Upper lobe of left lung (tissue), 6 donors: ENCODE results near the gene FBXO41. TPM values are rescaled to one million over a fixed set of nuclear protein-coding genes. Genes with fewer than 3 reads are reported as not detected.

Source experiments
- ATAC-seq, 2 donors: fragments of 200-7000 bp; cut with Tn5 transposase; one replicate each; pipeline ENCODE4 v1.9.1; 2022; ENCODE audit warnings: mild to moderate bottlenecking in 2 of 2, moderate library complexity in 2 of 2; ENCODE audit not compliant: low FRiP score in 2 of 2
- DNase-seq, 2 donors: peaks; one replicate each; pipeline ENCODE4 v3.0.0-alpha.2; 2019 to 2020
- H3K27ac ChIP-seq, 4 donors: fragments of 200-600 bp; sonication (generic); one replicate each; pipeline ENCODE4 v1.5.1; 2016 to 2019
- H3K27me3 ChIP-seq, 4 donors: fragments of 200-600 bp; sonication (generic); one replicate each; pipeline ENCODE4 v1.5.1; 2017 to 2019
- H3K36me3 ChIP-seq, 4 donors: fragments of 200-600 bp; sonication (generic); one replicate each; pipeline ENCODE4 v1.5.1; 2016 to 2019
- H3K4me1 ChIP-seq, 4 donors: fragments of 200-600 bp; sonication (generic); one replicate each; pipeline ENCODE4 v1.5.1; 2018 to 2019
- H3K4me3 ChIP-seq, 4 donors: fragments of 200-600 bp; sonication (generic); one replicate each; pipeline ENCODE4 v1.5.1; 2017 to 2019; ENCODE audit warnings: mild to moderate bottlenecking in 2 of 4, moderate library complexity in 1 of 4
- H3K9me3 ChIP-seq, 4 donors: fragments of 200-600 bp; sonication (generic); one replicate each; pipeline ENCODE4 v1.5.1; 2018 to 2019
- CTCF ChIP-seq, 6 experiments: fragments of 450-650 bp in 4 of 6; fragments of 200-600 bp in 2 of 6; sonication (generic) in 2 of 6; IDR thresholded peaks; one replicate each; pipeline ENCODE4 v1.5.1; 2016 to 2019; ENCODE audit warnings: antibody characterized with exemption in 6 of 6
- EP300 ChIP-seq, 4 donors: sonication (generic); formaldehyde crosslinking; IDR thresholded peaks; one replicate each; pipeline ENCODE4 v1.5.1; 2017; ENCODE audit warnings: antibody characterized with exemption in 4 of 4, control low read depth in 2 of 4
- POLR2A ChIP-seq, 4 donors: fragments of 450-650 bp; IDR thresholded peaks; one replicate each; pipeline ENCODE4 v1.5.1; 2016 to 2017; ENCODE audit warnings: antibody characterized with exemption in 4 of 4, mild to moderate bottlenecking in 2 of 4
- POLR2AphosphoS5 ChIP-seq, 2 donors: sonication (generic); formaldehyde crosslinking; IDR thresholded peaks; one replicate each; pipeline ENCODE4 v1.5.1; 2017; ENCODE audit warnings: antibody characterized with exemption in 2 of 2
- WGBS, 2 donors: methylation state at CpG; one replicate each; pipeline ENCODE4 v1.1.5; 2017 to 2018; 5-methylcytosine and 5-hydroxymethylcytosine counted together
- total RNA-seq, 6 donors: library from RNA; depleted of rRNA in 4 of 6; stranded (reverse); fragments of >200 nt in 4 of 6; gene quantifications; one replicate each; pipeline versions ENCODE4 v1.1.0 to v1.2.1, GENCODE V29; 2016 to 2021
- donor health status: DM: no; HTN: no; CAD: no; lungs with moderate emphysema.
- donor health status: DM: no; HTN: yes; CAD: no; lungs with severe emphysema.

The FBXO41 gene
- total RNA-seq, 6 donors from 2014 or later: 1.5 to 9.4 (median 3.9) TPM

GRCh38 chr2:73254343-73255006, 29.8 kb downstream of the FBXO41 start:
- ATAC-seq (no peak), DNase-seq (no peak)
- H3K36me3 ChIP-seq: peaks cover 32 to 60% (median 51%) of the 10 kb centered on the region in 4 donors
- H3K9me3 ChIP-seq: no peaks in the 10 kb centered on the region
- TF ChIP-seq POLR2A (IDR thresholded peaks at IDR 0.05): no peak
- no peak for TF ChIP-seq EP300 (IDR thresholded peaks at IDR 0.05)
- TF ChIP-seq CTCF (IDR thresholded peaks at IDR 0.05): no peak
- no peak for TF ChIP-seq POLR2AphosphoS5 (IDR thresholded peaks at IDR 0.05)
- no peaks in the 10 kb centered on the region for H3K4me1 ChIP-seq
- WGBS, 2 donors: 94 to 95% methylated on average over 7 of the region's 7 CpGs
- H3K27ac ChIP-seq: no peak overlapping the region
- H3K4me3 ChIP-seq: no peak overlapping the region
- H3K27me3 ChIP-seq: no peaks in the 10 kb centered on the region

GRCh38 chr2:73253901-73254300, 30.4 kb downstream of the FBXO41 start:
- no peak for ATAC-seq
- WGBS, 2 donors: 88% methylated on average over 2 to 3 of the region's 3 CpGs

GRCh38 chr2:73253400-73253799, 30.9 kb downstream of the FBXO41 start:
- WGBS, 2 donors: 66 to 75% methylated on average over 2 of the region's 2 CpGs
- peaks cover 42 to 71% (median 62%) of the 10 kb centered on the region in 4 donors for H3K36me3 ChIP-seq
- DNase-seq: no peak
- H3K4me1 ChIP-seq: no peaks in the 10 kb centered on the region
- no peak overlapping the region for H3K4me3 ChIP-seq
- no peak for ATAC-seq
- H3K27ac ChIP-seq: no peak overlapping the region
- TF ChIP-seq CTCF (IDR thresholded peaks at IDR 0.05): no peak
- H3K27me3 ChIP-seq: no peaks in the 10 kb centered on the region
- H3K9me3 ChIP-seq: no peaks in the 10 kb centered on the region

More at GRCh38 chr2:73253901-73254300, 30.4 kb downstream of the FBXO41 start:
- no peaks in the 10 kb centered on the region for H3K4me1 ChIP-seq
- H3K4me3 ChIP-seq: no peak overlapping the region
- no peaks in the 10 kb centered on the region for H3K27me3 ChIP-seq
- TF ChIP-seq POLR2AphosphoS5 (IDR thresholded peaks at IDR 0.05): no peak
- TF ChIP-seq CTCF (IDR thresholded peaks at IDR 0.05): no peak
- no peaks in the 10 kb centered on the region for H3K9me3 ChIP-seq
- H3K27ac ChIP-seq: no peak overlapping the region
- DNase-seq: no peak
- peaks cover 37 to 66% (median 57%) of the 10 kb centered on the region in 4 donors for H3K36me3 ChIP-seq

DNA sequence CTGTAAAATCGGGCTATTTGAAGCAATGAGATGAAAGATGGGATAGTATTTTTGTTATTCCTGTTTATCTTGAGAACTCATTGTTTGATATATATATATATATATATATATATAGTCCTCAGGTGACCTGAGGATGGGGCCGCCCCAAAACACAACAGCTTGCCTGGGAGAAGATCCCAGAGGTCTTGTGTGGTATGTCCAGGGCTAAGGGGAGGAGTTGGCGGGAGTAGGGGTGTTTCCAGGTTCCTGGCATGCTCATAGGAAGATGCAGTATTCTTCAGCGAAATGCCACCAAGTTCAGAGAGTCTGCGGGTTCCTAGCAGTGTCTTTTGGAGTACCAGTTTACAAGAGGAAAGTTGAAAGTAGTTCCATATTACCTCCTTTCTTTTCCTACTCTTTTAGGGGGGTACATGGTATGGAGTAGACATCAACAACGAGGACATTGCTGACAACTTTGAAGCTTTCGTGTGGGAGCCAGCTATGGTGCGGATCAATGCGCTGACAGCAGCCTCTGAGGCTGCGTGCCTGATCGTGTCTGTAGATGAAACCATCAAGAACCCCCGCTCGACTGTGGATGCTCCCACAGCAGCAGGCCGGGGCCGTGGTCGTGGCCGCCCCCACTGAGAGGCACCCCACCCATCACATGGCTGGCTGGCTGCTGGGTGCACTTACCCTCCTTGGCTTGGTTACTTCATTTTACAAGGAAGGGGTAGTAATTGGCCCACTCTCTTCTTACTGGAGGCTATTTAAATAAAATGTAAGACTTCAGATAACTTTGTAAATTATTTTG, 31.8 kb downstream of the FBXO41 start:
- peak in 1 of 2 donors; percentile 75 for DNase-seq
- 89 to 90% methylated on average over 16 to 17 of the region's 17 CpGs for WGBS, 2 donors
- no peak for ATAC-seq

More for the DNA sequence above, 31.8 kb downstream of the FBXO41 start:
- TF ChIP-seq POLR2A (IDR thresholded peaks at IDR 0.05) (no peak), CTCF (IDR thresholded peaks at IDR 0.05) (no peak), EP300 (IDR thresholded peaks at IDR 0.05) (no peak), POLR2AphosphoS5 (IDR thresholded peaks at IDR 0.05) (no peak)
- no peak overlapping the region for H3K27ac ChIP-seq
- H3K36me3 ChIP-seq: peaks cover 47 to 80% (median 71%) of the 10 kb centered on the region in 4 donors
- no peak overlapping the region for H3K4me3 ChIP-seq
- no peaks in the 10 kb centered on the region for H3K27me3 ChIP-seq
- H3K9me3 ChIP-seq: no peaks in the 10 kb centered on the region
- H3K4me1 ChIP-seq: no peaks in the 10 kb centered on the region
